GM19468 (cell line): ENCODE data around the gene MCRS1.
"Not testable (repeated sequence)": the region's sequence is repeated elsewhere in the genome, so short reads cannot be mapped to it uniquely, and the experiment has no call there.

ENCODE experiments used
- ATAC-seq: cut with Tn5 transposase; IDR thresholded peaks from one replicate; pipeline ENCODE4 v1.9.1; 2021; ENCODE audit warnings: mild to moderate bottlenecking, moderate library complexity, moderate number of reproducible peaks; ENCODE audit not compliant: unreplicated experiment; ENCODE audit errors: extremely low read depth

Gene MCRS1

GRCh38 chr12:49543221-49543913, 24.6 kb downstream of the MCRS1 start:
- no peak for ATAC-seq

GRCh38 chr12:49542592-49543160, 25.3 kb downstream of the MCRS1 start:
- no peak for ATAC-seq

- no peak for ATAC-seq
Observed at GRCh38 chr12:49541911-49542505, 25.9 kb downstream of the MCRS1 start.

GRCh38 chr12:49541140-49541861, 26.6 kb downstream of the MCRS1 start:
- ATAC-seq: no peak

- no peak for ATAC-seq
Observed at GRCh38 chr12:49540229-49541139, 27.5 kb downstream of the MCRS1 start.

GRCh38 chr12:49539406-49540228, 28.3 kb downstream of the MCRS1 start:
- ATAC-seq: no peak

- ATAC-seq: peak; percentile 43
Observed at GRCh38 chr12:49538510-49539403, 29.2 kb downstream of the MCRS1 start, which contains the start of gene KCNH3. KCNH3 (plus strand) TSS chr12:49539030; CDS start chr12:49539417, 387 bp downstream.

- ATAC-seq: no peak
Observed at GRCh38 chr12:49537752-49538509, 30.0 kb downstream of the MCRS1 start.

- no peak for ATAC-seq
Observed at GRCh38 chr12:49537231-49537751, 30.7 kb downstream of the MCRS1 start.

GRCh38 chr12:49536526-49537071, 31.3 kb downstream of the MCRS1 start:
- no peak for ATAC-seq

- ATAC-seq: no peak
Observed at GRCh38 chr12:49535921-49536525, 31.9 kb downstream of the MCRS1 start.

GRCh38 chr12:49534731-49535278, 33.1 kb downstream of the MCRS1 start:
- no peak for ATAC-seq

- ATAC-seq: not testable (repeated sequence)
Observed at GRCh38 chr12:49534122-49534521, 33.8 kb downstream of the MCRS1 start.

- no peak for ATAC-seq
Observed at GRCh38 chr12:49533331-49533730, 34.6 kb downstream of the MCRS1 start.

- ATAC-seq: no peak
Observed at GRCh38 chr12:49531745-49532144, 36.2 kb downstream of the MCRS1 start.

GRCh38 chr12:49529414-49529813, 38.5 kb downstream of the MCRS1 start:
- no peak for ATAC-seq
